Hepatocyte (in vitro differentiated cells): ENCODE measurements around the gene TIMP4. TPM values are rescaled to one million over a fixed set of nuclear protein-coding genes. Genes with fewer than 3 reads are reported as not detected.

Source experiments
- DNase-seq: peaks from one replicate; pipeline ENCODE4 v3.0.0-alpha.2; 2016; ENCODE audit warnings: low spot score
- H2AFZ ChIP-seq: fragments of 200-600 bp; sonication (generic); 2 replicates; pipeline ENCODE4 v1.6.0; 2016; ENCODE audit warnings: antibody characterized with exemption, mild to moderate bottlenecking
- H3K27ac ChIP-seq: fragments of 200-600 bp; sonication (generic); 2 replicates; pipeline ENCODE4 v1.5.1; 2016; ENCODE audit warnings: mild to moderate bottlenecking
- H3K27me3 ChIP-seq: fragments of 200-600 bp; sonication (generic); 2 replicates; pipeline ENCODE4 v1.6.1; 2016
- H3K36me3 ChIP-seq: fragments of 200-600 bp; sonication (generic); replicated peaks from 2 replicates; pipeline ENCODE4 v1.5.1; 2016; ENCODE audit warnings: low read depth; ENCODE audit not compliant: insufficient read depth
- H3K4me1 ChIP-seq: fragments of 200-600 bp; sonication (generic); 2 replicates; pipeline ENCODE4 v1.5.1; 2016; ENCODE audit warnings: mild to moderate bottlenecking, moderate library complexity; ENCODE audit not compliant: insufficient read depth
- H3K4me2 ChIP-seq: fragments of 200-600 bp; sonication (generic); 2 replicates; pipeline ENCODE4 v1.6.0; 2016
- H3K4me3 ChIP-seq: fragments of 200-600 bp; sonication (generic); 2 replicates; pipeline ENCODE4 v1.5.1; 2016; ENCODE audit warnings: mild to moderate bottlenecking
- H3K79me2 ChIP-seq: fragments of 200-600 bp; sonication (generic); 2 replicates; pipeline ENCODE4 v1.6.0; 2017; ENCODE audit warnings: mild to moderate bottlenecking
- H3K9me2 ChIP-seq: fragments of 200-600 bp; sonication (generic); replicated peaks from 2 replicates; pipeline ENCODE4 v1.6.0; 2017; ENCODE audit warnings: mild to moderate bottlenecking; ENCODE audit not compliant: insufficient read depth
- H3K9me3 ChIP-seq: fragments of 200-600 bp; sonication (generic); 2 replicates; pipeline ENCODE4 v1.5.1; 2016; ENCODE audit warnings: low read depth, mild to moderate bottlenecking
- H4K20me1 ChIP-seq: fragments of 200-600 bp; sonication (generic); 2 replicates; pipeline ENCODE4 v1.6.0; 2016; ENCODE audit warnings: mild to moderate bottlenecking; ENCODE audit not compliant: insufficient read depth, poor library complexity, severe bottlenecking
- EZH2 ChIP-seq: fragments of 200-600 bp; sonication (generic); IDR thresholded peaks from 2 replicates; pipeline ENCODE4 v1.6.1; 2016; ENCODE audit warnings: antibody characterized with exemption, mild to moderate bottlenecking, borderline replicate concordance
- EZH2phosphoT487 ChIP-seq: fragments of 200-600 bp; sonication (generic); IDR thresholded peaks from one replicate; pipeline ENCODE4 v1.6.1; 2018; ENCODE audit warnings: antibody characterized with exemption, mild to moderate bottlenecking, low read depth, moderate library complexity; ENCODE audit not compliant: unreplicated experiment, severe bottlenecking
- WGBS: methylation state at CpG from one replicate; pipeline ENCODE4 v1.1.6; 2016; ENCODE audit warnings: low lambda C conversion rate; ENCODE audit errors: missing lambda C conversion rate; 5-methylcytosine and 5-hydroxymethylcytosine counted together
- polyA plus RNA-seq: library from polyadenylated mRNA; unstranded; fragments of >200 nt; fragmentation: Nextera tagmentation; extraction: Ambion mirVana; gene quantifications from 2 replicates; pipeline ENCODE4 v1.2.1, GENCODE V29; 2016
- total RNA-seq: library from RNA; depleted of rRNA; stranded (reverse); fragments of >200 nt; gene quantifications from 2 replicates; pipeline ENCODE4 v1.2.3, GENCODE V29; 2014
- TF ChIP-seq, protein P1 (sequence below): fragments of 200-600 bp; sonication (generic); IDR thresholded peaks from 2 replicates; pipeline ENCODE4 v1.5.1; 2016; ENCODE audit warnings: antibody characterized with exemption, mild to moderate bottlenecking; ENCODE audit not compliant: poor library complexity

TIMP4 gene
- total and polyA plus RNA-seq, 2 experiments from 2014 or later: 4.7 TPM

DNA sequence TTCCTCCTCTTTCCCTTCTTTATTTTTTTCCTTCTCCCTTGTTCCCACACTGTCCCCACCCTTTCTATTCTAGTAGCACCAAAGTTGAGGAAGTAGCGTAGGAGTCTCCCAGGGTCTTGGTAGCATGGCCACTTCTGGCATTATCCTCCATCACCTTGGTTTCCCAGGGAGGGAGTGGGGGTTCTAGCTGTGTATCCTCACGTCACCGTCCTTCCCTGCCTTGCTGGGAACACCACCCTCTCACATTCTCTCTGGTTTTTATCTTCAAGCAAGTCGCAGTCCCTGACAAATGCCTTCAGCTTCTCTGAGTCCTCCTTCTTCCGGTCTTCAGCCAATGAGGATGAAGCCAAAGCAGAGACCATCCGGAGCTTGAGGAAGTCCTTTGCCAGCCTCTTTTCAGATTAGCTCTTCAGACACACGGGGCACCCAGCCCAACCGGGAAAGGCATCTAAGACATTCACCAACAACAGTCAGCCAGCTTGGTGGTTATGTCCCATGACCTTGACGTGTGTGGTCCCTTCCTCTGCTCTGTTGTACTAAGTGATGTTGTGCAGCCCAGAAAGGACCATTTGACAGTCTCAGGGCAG, 31.6 kb upstream of the TIMP4 start:
- no peaks in the 10 kb centered on the region for H3K79me2 ChIP-seq
- no peak overlapping the region for H2AFZ ChIP-seq
- H3K27me3 ChIP-seq: no peaks in the 10 kb centered on the region
- no peak overlapping the region for H3K4me2 ChIP-seq
- H3K27ac ChIP-seq: no peak overlapping the region
- H3K36me3 ChIP-seq: no peaks in the 10 kb centered on the region
- no peaks in the 10 kb centered on the region for H4K20me1 ChIP-seq
- H3K4me1 ChIP-seq: peaks cover 26% of the 10 kb centered on the region
- no peak overlapping the region for H3K4me3 ChIP-seq
- no peaks in the 10 kb centered on the region for H3K9me3 ChIP-seq
- no peaks in the 10 kb centered on the region for H3K9me2 ChIP-seq
- no peak for DNase-seq
- 86% methylated on average over 9 of the region's 9 CpGs for WGBS
- TF ChIP-seq, protein P1, sequence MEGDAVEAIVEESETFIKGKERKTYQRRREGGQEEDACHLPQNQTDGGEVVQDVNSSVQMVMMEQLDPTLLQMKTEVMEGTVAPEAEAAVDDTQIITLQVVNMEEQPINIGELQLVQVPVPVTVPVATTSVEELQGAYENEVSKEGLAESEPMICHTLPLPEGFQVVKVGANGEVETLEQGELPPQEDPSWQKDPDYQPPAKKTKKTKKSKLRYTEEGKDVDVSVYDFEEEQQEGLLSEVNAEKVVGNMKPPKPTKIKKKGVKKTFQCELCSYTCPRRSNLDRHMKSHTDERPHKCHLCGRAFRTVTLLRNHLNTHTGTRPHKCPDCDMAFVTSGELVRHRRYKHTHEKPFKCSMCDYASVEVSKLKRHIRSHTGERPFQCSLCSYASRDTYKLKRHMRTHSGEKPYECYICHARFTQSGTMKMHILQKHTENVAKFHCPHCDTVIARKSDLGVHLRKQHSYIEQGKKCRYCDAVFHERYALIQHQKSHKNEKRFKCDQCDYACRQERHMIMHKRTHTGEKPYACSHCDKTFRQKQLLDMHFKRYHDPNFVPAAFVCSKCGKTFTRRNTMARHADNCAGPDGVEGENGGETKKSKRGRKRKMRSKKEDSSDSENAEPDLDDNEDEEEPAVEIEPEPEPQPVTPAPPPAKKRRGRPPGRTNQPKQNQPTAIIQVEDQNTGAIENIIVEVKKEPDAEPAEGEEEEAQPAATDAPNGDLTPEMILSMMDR: no peak
- TF ChIP-seq EZH2 (no peak), EZH2phosphoT487 (no peak)

DNA sequence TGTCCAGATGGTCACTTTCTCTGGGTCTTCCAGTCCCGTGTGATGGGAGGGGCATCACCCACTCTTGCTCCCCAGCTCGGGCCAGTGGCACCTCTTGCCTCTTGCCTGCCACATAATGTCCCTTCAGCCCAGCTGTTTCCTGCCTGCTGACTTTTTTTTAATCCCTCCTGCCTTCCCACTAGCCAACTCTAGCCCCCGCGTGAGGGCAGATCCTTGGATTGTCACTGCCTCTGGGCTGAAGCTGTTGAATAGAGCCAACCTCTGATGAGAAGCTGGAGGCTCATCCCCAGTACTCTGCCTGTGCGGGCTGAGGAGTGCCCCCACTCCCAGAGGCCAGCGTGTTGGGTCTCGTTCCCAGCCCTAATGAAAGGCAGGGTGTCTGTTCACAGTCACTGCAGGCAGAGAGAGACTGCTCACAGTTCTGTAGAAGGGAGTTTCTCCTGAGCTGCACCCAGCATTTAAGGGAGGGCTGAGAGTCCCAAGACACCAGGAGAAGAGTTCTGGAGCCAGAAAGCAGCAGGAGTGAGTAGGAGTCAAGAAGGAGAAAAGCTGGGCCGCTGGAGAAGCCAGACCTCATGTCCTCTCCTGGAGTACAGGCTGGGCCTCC, 30.1 kb upstream of the TIMP4 start:
- no peaks in the 10 kb centered on the region for H4K20me1 ChIP-seq
- TF ChIP-seq, protein P1: no peak
- TF ChIP-seq EZH2: no peak
- WGBS: 84% methylated on average over 8 of the region's 8 CpGs

DNA sequence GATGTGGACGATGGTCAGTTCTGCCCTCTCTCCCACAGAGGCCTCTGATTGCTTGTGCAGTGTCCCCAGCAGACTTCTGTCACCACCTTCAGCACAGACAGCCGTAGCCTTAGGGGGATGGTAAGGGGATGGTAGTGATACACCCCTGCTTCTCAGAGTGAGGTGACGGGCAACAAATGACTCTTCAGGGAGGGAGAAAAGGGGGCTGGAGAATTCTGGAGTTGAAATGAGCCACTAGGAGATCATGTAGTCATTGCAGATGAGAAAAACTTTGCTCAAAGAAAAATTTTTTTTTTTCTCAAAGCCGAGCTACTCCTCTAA, 29.6 kb upstream of the TIMP4 start:
- Histone ChIP-seq H3K4me3 (no peak overlapping the region), H3K36me3 (no peaks in the 10 kb centered on the region), H3K27ac (peak overlapping the region; percentile 68), H3K27me3 (no peaks in the 10 kb centered on the region), H3K9me2 (no peaks in the 10 kb centered on the region), H3K9me3 (no peaks in the 10 kb centered on the region), H3K4me1 (peaks cover 11% of the 10 kb centered on the region), H4K20me1 (no peaks in the 10 kb centered on the region), H2AFZ (no peak overlapping the region), H3K4me2 (no peak overlapping the region), H3K79me2 (no peaks in the 10 kb centered on the region)
- TF ChIP-seq, protein P1: no peak
- no peak for TF ChIP-seq EZH2
- no peak for TF ChIP-seq EZH2phosphoT487
- 70% methylated on average over 4 of the region's 4 CpGs for WGBS
- DNase-seq: no peak

More for the DNA sequence above, 30.1 kb upstream of the TIMP4 start:
- H3K9me2 ChIP-seq: no peaks in the 10 kb centered on the region
- H3K4me1 ChIP-seq: peaks cover 14% of the 10 kb centered on the region
- H3K4me3 ChIP-seq: no peak overlapping the region
- no peaks in the 10 kb centered on the region for H3K27me3 ChIP-seq
- no peaks in the 10 kb centered on the region for H3K79me2 ChIP-seq
- no peak overlapping the region for H2AFZ ChIP-seq
- H3K9me3 ChIP-seq: no peaks in the 10 kb centered on the region
- H3K36me3 ChIP-seq: no peaks in the 10 kb centered on the region
- H3K27ac ChIP-seq: peak overlapping the region; percentile 14
- DNase-seq: no peak
- no peak overlapping the region for H3K4me2 ChIP-seq
